Aorta (tissue), 5 donors: ENCODE data around the gene ZG16B. TPM values are rescaled to one million over a fixed set of nuclear protein-coding genes. Genes with fewer than 3 reads are reported as not detected.

ENCODE experiments used
- ATAC-seq: fragments of 200-7000 bp; cut with Tn5 transposase; one replicate; pipeline ENCODE4 v1.9.1; 2022; ENCODE audit warnings: moderate library complexity; ENCODE audit not compliant: low FRiP score
- DNase-seq, 2 donors: peaks; one replicate each; pipeline ENCODE4 v3.0.0-alpha.2; 2020
- H3K27ac ChIP-seq, 2 donors: one replicate each; pipeline ENCODE4 v1.5.1; 2013; ENCODE audit warnings: low read length in 2 of 2, mild to moderate bottlenecking in 2 of 2, moderate library complexity in 2 of 2, control low read depth in 1 of 2, inconsistent platforms in 1 of 2, low read depth in 1 of 2
- H3K27me3 ChIP-seq, 2 donors: one replicate each; pipeline ENCODE4 v1.6.1; 2013; ENCODE audit warnings: control low read depth in 1 of 2, low read length in 1 of 2, mild to moderate bottlenecking in 1 of 2, moderate library complexity in 1 of 2; ENCODE audit not compliant: insufficient read depth in 2 of 2, control insufficient read depth in 1 of 2
- H3K36me3 ChIP-seq, 2 donors: one replicate each; pipeline ENCODE4 v1.6.1; 2013; ENCODE audit warnings: control low read depth in 1 of 2, low read length in 1 of 2, mild to moderate bottlenecking in 1 of 2; ENCODE audit not compliant: insufficient read depth in 2 of 2, control insufficient read depth in 1 of 2
- H3K4me1 ChIP-seq, 2 donors: one replicate each; pipeline ENCODE4 v1.6.1; 2013; ENCODE audit warnings: low read length in 2 of 2, control low read depth in 1 of 2, mild to moderate bottlenecking in 1 of 2, moderate library complexity in 1 of 2; ENCODE audit not compliant: insufficient read depth in 2 of 2, control insufficient read depth in 1 of 2
- H3K4me3 ChIP-seq, 2 donors: one replicate each; pipeline ENCODE4 v1.5.1; 2013; ENCODE audit warnings: low read length in 2 of 2, control low read depth in 1 of 2, mild to moderate bottlenecking in 1 of 2
- H3K9me3 ChIP-seq: one replicate; pipeline ENCODE4 v1.6.1; 2013; ENCODE audit warnings: mild to moderate bottlenecking, low read length; ENCODE audit not compliant: control insufficient read depth
- WGBS, 2 donors: extraction: QIAGEN DNeasy Blood & Tissue Kit; methylation state at CpG; one replicate each; pipeline ENCODE4 v1.1.7; 2013; 5-methylcytosine and 5-hydroxymethylcytosine counted together
- intact Hi-C, 2 donors: fragments of 100-400 bp; cut with DNase I; formaldehyde crosslinking; loops; one replicate each; pipeline versions ENCODE4 v1.14.2 to v1.15.0; 2022
- polyA plus RNA-seq, 2 donors: library from polyadenylated mRNA; stranded (reverse); fragments of 200-250 nt; gene quantifications; one replicate each; pipeline ENCODE4 v1.2.3, GENCODE V29; 2013
- total RNA-seq, 2 donors: library from RNA; stranded (reverse); fragmentation: NEBNext Ultra II Directional; extraction: Animal tissue kit (Norgen Biotek cat#: 25700); gene quantifications; one replicate each; pipeline ENCODE4 v1.2.1, GENCODE V29; 2021
- donor health status: healthy with polysubstance abuse.
- donor health status: Bipolar disorder and iron deficiency.
- donor health status: DM: no; HTN: no; CAD: no.
- donor health status: DM: no; HTN: no; CAD: no.
- donor health status: DM: yes; HTN: yes; CAD: no.

The ZG16B gene
- total and polyA plus RNA-seq, 4 donors = 0.48 to 4.8 TPM; not detected in 2

DNA sequence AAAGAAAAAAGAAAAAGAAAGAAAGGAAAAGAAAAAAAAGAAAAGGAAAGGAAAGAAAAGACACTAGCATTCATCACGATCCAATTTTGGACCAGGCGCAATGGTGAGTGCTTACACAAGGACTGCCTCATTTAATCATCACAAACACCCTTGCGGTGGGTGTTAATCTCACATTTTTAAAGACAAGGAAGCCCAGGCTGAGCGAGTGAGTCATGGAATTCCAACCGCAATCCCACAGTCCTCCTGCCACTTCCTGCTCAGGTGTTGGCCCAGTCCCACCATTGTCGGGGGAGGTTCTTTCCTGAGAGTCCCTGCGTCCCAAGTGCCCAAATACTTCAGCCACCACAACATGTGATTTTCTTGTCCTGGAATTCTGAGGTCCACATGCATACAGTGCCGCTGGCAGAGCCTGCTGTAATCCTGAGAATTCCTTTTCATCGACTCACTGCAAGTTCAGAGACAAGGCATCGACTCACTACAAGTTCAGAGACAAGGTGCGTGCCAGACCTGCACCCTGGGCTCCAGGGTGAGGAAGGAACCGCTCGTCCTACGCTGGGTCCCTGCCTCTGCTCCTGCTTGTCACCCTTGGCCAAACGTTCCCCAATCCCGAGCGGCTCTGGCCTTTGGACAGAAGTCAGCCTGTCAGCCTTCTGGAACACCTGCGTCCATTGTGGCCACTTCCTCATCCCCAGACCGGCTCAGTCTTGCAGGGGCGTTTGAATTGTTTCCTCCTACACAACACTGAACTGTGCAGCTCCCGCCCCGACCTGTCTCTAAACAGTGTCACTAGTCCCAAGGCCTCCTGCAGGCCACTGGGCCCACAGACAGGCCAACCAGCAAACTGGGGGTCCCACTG is 5.8 kb downstream of the ZG16B start:
- Histone ChIP-seq H3K9me3 (no peaks in the 10 kb centered on the region), H3K36me3 (no peaks in the 10 kb centered on the region), H3K27ac (no peak overlapping the region), H3K4me1 (no peaks in the 10 kb centered on the region), H3K27me3 (no peaks in the 10 kb centered on the region), H3K4me3 (no peak overlapping the region)
- no peak for ATAC-seq
- WGBS, 2 donors = 30 to 31% methylated on average over 22 of the region's 22 CpGs
- intact Hi-C loops = no loop called here
- peak; percentile 70 to 73 for DNase-seq

DNA sequence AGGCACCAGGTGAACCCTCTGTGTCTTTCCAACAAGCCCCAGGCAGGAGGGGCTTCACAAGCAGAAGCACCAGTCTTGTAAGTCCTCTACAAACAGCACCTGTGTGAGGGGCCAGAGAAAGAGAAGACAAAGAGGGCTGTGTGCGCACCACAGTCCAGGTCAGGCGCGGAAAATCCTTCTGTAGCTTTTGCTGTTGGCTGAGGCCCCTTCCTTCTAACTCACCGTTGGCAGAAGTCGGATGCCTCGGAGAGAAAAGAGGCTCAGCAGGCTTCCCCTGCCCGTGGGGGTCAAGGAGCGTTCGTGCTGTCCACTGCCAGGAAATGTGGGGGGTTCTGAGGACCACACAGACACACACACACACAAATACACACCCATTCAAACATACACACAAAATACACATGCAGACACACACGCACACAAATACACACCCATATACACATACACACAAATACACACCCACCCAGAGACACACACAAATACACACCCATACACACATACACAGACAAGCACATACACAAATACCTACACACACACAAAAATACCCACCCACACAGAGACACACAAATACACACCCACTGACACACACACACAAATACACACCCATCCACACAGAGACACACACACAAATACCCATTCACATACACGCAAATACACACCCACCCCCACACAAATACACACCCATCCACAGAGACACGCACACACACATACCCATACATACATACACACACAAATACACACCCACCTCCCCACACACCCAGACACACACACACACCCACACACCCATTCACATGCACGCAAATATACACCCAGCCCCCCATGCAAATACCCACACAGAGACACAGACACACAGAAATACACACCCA is 6.8 kb downstream of the ZG16B start:
- Histone ChIP-seq H3K9me3 (no peaks in the 10 kb centered on the region), H3K4me3 (no peak overlapping the region), H3K27ac (no peak overlapping the region), H3K36me3 (no peaks in the 10 kb centered on the region), H3K27me3 (no peaks in the 10 kb centered on the region), H3K4me1 (no peaks in the 10 kb centered on the region)
- intact Hi-C loops = no loop called here
- peak in 1 of 2 donors; percentile 24 for DNase-seq
- ATAC-seq = no peak
- 76 to 78% methylated on average over 13 of the region's 13 CpGs for WGBS, 2 donors

DNA sequence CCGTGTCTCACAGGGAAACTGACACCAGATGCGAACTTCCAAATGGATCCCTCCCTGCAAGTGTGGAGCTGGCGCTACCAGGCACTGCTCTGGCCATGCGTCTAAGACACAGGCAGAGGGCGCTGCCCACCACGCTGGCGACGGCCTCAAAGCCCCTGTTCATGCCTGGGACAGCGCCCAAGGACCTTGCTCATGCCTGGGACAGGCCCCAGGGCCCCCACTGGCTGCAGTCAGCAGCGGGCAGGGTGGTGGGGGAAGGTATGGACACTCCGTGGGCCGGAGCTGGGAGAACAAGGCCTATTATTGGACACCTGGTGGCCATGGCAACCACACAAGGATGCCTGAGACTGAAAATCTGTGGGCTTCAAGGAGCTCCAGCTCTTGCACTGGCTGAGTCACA is 8.8 kb downstream of the ZG16B start:
- no peaks in the 10 kb centered on the region for H3K9me3 ChIP-seq
- WGBS, 2 donors = 3 to 4% methylated on average over 12 of the region's 12 CpGs
- DNase-seq (peak; percentile 66 to 85), ATAC-seq (peak; percentile 19)
- H3K4me1 ChIP-seq = no peaks in the 10 kb centered on the region
- no peak overlapping the region for H3K27ac ChIP-seq
- no peaks in the 10 kb centered on the region for H3K36me3 ChIP-seq
- no peak overlapping the region for H3K4me3 ChIP-seq
- no peaks in the 10 kb centered on the region for H3K27me3 ChIP-seq
- intact Hi-C loops = no loop called here

DNA sequence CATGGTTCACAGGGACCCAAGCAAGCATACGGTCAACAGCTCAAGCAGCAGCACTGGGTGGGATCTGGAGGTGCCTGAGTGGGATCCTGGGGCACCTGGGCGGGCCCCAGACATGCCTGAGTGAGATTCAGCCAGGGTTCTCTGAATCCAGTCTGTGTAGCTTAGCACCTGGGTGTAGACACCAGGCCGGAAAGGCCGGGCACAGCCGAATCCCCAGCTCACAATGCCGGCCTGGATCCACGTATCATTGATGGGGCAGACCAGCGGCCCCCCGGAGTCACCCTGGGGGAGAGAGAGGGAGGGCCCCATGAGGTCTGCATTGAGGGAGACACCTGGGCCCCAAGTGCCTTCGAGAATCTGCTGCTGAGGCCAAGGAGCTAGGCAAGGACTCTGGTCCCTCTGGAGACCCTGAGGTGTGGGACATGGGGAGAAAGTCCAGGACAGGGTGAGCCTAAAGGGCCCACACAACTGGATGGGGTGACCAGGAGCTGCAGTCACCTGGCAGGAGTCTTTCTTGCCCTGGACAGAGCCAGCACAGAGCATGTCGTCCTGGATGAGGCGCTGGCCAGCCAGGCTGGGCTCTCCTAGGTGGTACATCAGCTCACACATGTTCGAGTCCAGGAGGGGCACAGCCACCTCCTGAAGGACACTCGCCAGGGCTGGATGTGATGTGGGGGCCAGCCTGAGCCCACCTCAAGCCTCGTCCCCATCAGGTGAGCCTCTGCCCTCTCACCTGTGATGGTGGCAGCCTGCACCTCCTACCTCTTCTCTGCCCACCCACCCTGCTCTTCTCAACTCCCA is 9.7 kb downstream of the ZG16B start:
- intact Hi-C loops = no loop called here
- WGBS, 2 donors = 84 to 89% methylated on average over 15 of the region's 15 CpGs
- Histone ChIP-seq H3K4me3 (no peak overlapping the region), H3K27ac (no peak overlapping the region), H3K27me3 (no peaks in the 10 kb centered on the region), H3K9me3 (no peaks in the 10 kb centered on the region), H3K36me3 (no peaks in the 10 kb centered on the region), H3K4me1 (no peaks in the 10 kb centered on the region)
- DNase-seq (peak in 1 of 2 donors; percentile 63), ATAC-seq (no peak)

DNA sequence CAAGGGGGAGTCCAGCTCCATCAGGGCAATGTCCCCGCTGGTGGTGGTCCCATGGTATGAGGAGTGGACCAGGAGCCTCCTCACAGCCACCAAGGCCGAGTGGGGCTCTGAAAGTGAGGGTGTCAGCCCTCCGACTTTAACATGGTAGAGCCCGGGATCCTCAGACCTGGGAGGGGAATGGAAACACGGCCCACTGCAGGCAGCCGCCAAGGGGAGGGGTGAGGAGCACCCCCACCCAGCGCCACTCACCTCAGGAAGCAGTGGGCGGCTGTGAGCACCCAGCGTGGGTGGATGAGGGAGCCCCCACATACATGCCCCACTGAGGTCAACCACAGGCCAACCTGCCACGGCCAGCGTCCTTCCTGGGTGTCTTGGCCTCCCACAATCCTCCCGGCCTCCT is 10.8 kb downstream of the ZG16B start:
- Histone ChIP-seq H3K9me3 (no peaks in the 10 kb centered on the region), H3K36me3 (no peaks in the 10 kb centered on the region), H3K27me3 (no peaks in the 10 kb centered on the region), H3K27ac (no peak overlapping the region), H3K4me1 (no peaks in the 10 kb centered on the region), H3K4me3 (no peak overlapping the region)
- WGBS, 2 donors = 86 to 90% methylated on average over 11 to 12 of the region's 12 CpGs
- DNase-seq (peak in 1 of 2 donors; percentile 40), ATAC-seq (no peak)
- intact Hi-C loops = no loop called here

DNA sequence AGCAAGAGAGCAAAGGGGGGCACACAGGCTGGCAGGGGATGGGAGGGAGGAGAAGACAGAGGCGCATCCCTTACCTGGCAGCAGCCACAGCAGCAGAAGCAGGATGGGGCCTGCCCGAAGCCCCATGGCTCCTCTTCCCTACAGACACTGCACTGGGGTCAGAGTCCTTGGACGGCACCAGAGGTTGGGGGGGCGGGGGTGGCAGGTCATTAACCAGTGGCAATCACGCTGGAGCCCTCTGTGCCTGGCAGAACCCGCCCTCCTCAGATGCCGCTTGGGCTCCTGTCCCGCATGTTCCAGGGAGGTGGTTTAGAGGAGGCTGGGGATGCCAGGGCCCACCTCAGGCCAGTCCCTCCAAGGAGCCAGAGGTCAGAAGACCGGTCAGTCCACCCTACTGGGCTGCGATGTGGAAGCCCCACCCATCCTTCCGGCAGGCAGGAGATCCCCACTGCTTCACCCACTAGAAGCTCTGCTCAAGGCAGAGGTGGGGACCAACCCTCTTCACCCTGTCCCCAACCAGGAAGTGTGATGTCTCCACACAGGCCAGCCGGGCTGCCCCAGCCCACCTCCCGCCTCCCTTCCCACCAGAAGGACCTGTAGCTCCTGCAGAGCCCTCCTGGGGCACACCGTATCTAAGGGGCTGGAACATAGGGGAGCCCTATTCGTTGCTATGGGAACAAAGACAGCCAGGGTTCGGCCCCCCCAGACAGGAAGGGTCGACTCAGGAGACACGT is 11.7 kb downstream of the ZG16B start:
- 86 to 88% methylated on average over 17 to 18 of the region's 18 CpGs for WGBS, 2 donors
- intact Hi-C loops = no loop called here
- H3K27me3 ChIP-seq = no peaks in the 10 kb centered on the region
- DNase-seq (peak in 1 of 2 donors; percentile 53), ATAC-seq (peak; percentile 17)
- H3K9me3 ChIP-seq = no peaks in the 10 kb centered on the region
- H3K4me1 ChIP-seq = no peaks in the 10 kb centered on the region
- H3K4me3 ChIP-seq = no peak overlapping the region
- H3K36me3 ChIP-seq = no peaks in the 10 kb centered on the region
- no peak overlapping the region for H3K27ac ChIP-seq

DNA sequence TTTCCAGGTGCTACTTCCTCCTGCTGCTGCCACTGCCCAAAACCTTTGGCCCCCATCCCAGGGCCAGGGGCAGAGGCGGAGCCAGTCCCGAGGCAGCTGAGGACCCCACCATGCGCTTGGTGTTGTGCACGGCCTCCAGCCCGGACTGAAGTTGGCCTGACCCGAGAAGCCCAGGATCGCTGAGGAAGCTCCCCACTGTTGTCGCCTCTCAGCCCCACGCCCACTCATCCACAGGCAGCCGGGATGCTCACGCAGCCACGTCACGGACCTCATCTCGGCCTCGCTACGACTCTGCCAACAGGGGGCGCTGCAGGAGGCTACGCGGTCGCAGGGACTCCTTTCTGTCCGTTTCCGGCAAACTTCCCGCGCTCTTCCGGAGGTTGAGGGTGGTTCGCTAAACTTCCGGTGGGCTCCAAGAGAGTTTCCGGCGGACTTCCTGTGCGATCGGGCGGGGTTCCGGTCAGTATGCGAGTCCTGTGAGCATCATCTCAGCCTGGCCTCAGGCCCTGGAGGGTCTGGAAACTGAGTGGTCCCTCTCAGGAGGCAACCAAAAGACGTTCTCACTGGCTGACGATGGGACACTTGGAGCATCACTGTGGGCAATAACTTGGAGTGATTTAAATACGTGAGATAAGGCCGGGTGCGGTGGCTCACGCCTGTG is 12.4 kb downstream of the ZG16B start:
- no peak for ATAC-seq
- intact Hi-C loops = no loop called here
- DNase-seq = peak in 1 of 2 donors; percentile 87
- H3K9me3 ChIP-seq = peaks cover 1% of the 10 kb centered on the region
- no peaks in the 10 kb centered on the region for H3K27me3 ChIP-seq
- WGBS, 2 donors = 28 to 42% methylated on average over 40 of the region's 40 CpGs
- H3K36me3 ChIP-seq = no peaks in the 10 kb centered on the region
- no peak overlapping the region for H3K27ac ChIP-seq
- H3K4me1 ChIP-seq = no peaks in the 10 kb centered on the region
- H3K4me3 ChIP-seq = no peak overlapping the region
